Ammon's horn (tissue), 1 donor: ENCODE data around the gene ARHGEF7.

ENCODE experiments used
- DNase-seq: peaks from one replicate; pipeline ENCODE4 v3.0.0-alpha.2; 2016; ENCODE audit warnings: low spot score

Gene ARHGEF7

DNA sequence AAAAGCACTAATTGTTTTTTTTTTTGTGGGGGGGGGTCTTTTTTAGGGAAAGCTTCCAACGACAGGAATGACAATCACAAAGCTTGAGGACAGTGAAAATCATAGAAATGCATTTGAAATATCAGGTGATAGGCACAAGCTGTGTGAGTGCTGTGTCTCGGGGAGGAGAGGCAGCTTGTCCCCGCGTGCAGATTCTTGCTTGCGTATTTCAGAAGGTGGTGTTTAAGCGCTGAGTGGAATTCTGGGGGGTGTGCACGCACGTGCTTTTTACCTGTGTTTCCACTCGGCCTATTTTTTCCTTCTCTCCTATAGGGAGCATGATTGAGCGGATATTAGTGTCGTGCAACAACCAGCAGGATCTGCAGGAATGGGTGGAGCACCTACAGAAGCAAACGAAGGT lies 165.1 kb downstream of the ARHGEF7 start:
- DNase-seq, result no peak

DNA sequence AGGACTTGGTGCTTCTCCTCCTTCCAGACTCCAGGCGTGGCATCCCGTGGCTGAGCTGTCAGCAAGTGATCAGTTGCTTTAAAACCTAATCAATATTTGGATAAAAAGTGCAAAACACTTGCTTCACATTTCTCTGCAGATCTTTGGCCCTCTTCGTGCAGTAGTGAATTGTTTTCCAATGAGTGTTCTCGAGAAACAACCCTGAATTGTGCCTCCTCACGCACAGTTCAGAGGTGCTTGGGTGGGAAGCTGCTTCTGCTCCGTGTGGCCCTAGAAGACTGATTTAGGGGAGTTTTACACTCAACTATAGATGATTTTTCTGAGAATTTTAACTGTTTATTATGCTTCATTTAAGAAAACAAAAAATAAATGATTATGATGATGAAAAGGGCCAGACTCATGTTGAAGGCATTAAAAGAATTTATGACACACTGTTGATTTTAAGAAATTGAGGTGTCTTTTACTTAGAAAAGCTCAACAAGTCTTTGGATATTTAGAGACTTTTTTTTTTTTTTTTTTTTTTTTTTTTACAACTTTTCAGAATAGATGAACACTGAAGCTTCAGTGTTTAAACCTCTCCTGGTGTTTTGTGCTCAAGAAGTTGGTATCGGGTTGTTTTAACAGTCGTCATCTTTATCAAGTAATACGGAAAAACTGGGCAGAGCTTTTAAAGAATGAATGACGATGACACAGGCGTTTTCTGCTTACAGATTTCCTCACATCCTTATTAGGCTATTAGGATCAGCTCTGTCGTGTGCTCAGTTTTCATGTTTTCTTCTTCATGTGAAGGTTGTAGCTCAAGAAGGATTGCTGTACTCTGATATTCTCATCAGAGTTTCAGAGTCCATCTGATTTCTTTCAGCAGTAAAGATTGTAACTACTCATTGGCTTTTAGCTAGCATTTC lies 165.8 kb downstream of the ARHGEF7 start:
- DNase-seq, result no peak

DNA sequence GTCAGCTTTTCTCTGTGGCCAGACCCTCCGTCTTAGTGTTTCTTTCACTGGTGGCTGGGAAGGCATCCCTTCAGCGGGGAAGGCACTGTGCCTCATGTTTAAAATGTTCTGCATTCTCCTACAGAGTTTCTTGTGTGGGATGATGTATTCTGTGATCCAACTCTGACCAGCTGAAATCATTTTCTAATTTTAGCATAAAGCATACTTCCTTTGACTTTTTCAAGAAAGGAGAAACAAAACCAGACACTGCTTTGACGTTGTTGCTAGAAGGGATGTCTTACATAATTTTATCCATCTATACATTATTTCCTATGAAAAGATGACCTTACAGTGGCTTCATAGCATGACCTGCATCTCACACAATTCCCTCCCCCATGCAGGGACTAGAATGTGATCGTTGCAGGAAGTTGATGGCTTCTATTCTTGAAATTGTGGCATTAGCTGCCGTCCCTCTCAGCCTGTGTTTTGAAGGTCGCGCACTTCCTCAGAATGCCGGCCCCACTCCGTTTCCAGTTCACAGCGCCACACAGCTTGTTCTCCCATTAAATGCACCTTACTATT lies 166.7 kb downstream of the ARHGEF7 start:
- peak; percentile 54 for DNase-seq

DNA sequence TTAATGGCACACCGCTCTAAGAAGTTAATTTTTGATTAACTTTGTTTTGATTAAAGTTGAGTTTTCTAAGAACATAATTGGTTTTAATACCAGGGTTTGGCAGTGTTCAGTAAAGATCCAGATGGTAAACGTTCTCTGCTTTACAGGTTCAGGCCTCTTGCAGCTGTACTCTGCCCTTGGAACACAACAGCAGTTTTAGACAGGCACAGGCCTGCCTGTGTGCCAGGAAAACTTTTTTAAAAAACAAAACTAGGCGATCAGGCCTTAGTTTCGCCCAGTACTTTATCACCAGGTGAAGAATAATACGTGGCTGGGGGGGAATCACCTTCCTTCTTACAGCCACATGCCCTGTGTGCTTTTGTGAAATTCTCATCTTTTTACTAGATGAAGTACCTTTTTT lies 167.3 kb downstream of the ARHGEF7 start:
- DNase-seq, result no peak

DNA sequence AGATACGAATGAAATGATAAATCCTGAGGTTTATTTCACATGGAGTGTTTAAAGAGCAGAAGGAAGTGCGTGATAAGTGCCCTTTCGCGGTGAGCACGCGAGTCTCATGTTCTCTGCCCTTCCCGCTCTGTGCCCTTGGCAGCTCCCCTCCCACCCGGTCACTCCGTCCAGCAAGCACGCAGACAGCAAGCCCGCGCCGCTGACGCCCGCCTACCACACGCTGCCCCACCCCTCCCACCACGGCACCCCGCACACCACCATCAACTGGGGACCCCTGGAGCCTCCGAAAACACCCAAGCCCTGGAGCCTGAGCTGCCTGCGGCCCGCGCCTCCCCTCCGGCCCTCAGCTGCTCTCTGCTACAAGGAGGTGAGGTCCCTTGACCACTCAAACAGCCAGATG lies 167.9 kb downstream of the ARHGEF7 start:
- DNase-seq, result no peak

DNA sequence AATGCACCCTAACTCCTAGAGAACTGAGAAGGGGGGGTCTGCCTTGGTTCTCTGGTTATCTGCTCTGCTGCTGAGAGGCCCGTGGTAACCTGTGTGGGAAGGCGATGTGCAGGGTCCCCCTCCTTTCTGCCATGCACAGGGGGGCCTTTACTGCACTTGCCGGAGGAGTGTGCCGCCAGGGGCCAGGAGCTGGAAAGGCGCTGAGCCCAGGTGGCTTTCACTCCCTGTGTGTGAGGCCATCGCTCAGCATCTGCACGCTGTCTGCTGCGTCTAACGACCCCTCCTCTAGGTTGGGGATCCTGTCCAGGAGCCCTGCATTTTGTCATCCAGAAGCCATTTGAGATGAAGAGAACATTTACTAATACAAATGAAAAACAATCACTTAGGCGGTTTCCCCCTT lies 168.3 kb downstream of the ARHGEF7 start:
- no peak for DNase-seq

DNA sequence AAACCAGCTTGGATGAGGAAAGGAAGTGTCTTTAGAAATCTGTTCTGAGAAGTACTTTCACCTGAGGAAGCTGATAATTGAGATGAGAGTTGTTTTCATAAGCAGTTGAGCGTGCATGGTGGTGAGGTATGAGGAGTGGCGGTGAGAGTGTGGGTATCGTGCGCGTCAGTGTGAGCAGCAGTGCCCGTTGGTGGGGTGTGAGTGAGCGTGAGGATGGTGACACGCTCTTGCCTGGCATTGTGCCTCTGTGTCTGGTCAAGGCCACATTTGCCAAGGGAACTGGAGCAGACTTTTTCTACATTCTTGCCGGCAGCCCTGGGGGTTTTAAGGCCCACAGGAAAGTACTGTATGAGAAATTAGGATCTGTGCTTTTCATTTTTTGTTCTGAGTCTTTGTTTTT lies 168.9 kb downstream of the ARHGEF7 start:
- DNase-seq, result no peak

DNA sequence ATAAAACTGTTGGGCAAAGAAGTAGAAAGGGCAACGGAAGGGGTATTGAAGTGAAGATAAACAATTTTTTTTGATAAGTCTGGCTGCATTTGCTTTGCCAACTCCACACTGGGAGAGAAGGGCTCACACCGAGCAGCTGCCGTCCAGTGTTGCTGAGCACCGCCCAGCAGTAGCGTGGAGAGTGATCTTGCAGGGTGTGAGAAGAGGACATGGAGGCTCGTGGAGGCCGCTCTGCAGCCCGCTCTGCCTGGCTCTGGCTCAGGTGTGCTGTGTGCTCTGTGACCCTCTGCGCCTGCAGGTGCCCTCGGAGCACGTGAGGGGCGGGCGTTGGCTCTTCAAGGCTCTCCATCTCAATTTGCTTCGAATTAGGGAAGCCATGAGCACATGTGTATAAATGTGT lies 169.5 kb downstream of the ARHGEF7 start:
- no peak for DNase-seq

DNA sequence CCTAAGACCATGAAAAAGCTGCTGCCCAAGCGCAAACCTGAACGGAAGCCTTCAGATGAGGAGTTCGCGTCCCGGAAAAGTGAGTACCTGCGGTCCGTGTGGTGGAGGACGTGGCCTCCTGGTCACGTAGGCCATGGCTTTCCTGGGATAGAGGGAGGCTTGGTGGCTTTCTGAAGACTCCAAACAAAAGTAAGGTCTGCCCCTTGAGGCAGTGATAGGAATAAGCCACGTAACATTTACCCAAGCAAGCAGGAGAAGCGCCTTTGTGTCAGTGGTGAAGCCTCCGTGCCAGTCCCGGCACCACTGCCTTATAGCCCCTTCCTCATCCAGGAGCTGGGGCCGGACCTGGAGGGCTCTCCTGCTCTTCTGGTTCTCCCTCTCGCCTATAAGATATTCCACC lies 171.1 kb downstream of the ARHGEF7 start:
- DNase-seq, result no peak

DNA sequence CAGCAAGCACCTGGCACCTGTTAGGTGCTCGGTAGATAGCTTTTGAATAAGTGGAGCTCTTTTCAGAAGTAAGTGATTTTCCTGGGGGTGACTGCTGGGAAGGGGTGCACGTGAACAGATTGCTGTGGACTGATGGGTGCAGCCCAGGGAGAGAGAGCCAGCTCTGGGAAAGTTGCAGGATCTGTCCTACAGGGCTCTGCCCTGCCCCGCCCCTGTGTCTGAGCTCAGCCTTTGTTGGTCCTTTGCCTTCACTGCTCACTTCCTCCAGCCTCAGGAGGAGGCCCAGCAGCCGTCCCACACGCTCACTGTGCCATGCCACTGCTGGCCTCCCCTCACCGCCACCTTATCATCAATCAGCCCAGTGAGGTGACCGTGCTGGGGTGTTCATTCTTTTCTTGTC lies 171.6 kb downstream of the ARHGEF7 start:
- no peak for DNase-seq

DNA sequence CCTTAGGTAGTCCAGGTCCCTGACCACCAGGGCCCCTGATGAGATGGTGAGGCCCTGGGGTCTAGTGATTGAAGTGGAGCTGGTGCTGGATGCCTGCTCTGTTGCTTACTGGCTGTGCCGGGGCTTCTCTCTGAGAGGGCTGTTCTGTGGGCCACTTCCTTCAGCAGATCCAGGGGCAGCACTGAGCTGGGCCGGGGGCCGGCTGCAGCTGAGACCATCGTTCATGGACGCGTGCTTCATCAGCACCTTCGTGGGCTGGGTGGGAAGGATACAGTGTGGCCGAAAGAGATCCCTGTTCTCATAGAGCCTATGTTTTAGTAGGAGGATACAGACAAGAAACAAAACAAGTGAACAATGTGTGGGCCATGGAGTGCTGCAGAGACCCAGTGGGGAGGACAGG lies 172.1 kb downstream of the ARHGEF7 start:
- no peak for DNase-seq

DNA sequence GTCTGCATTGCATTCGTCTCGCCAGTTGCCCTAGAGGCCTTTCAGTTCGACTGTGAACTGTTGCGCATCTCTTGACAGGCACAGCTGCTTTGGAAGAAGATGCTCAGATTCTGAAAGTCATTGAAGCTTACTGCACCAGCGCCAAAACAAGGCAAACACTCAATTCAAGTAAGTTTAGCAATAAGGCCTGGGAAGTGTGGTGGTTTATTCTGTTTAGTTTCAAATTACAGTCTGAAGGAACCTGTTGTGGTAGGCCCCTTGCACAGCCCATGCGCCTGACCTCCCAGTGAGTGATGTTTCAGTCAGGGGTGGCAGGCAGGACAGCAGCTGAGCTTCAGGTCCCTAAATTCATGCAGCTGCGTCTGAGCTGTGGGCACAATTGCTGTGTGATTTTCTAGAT lies 173.2 kb downstream of the ARHGEF7 start:
- DNase-seq, result no peak

DNA sequence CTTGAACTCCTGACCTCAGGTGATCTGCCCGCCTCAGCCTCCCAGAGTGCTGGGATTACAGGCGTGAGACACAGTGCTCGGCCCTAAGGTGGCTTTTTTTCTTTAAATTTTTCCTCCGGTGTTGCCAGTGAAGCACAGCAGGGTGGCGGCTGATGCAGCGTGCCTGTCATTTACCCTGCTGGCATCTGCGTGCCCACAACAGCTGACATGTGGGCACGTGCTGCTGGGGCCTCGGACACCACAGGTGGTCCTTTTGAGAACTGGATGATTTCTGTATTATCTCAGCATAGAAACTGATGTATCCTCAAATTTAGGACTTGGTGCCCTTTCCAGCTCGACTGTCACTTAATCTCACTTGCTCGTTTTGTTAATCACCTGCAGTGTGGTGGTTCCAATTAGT lies 174.1 kb downstream of the ARHGEF7 start:
- no peak for DNase-seq

DNA sequence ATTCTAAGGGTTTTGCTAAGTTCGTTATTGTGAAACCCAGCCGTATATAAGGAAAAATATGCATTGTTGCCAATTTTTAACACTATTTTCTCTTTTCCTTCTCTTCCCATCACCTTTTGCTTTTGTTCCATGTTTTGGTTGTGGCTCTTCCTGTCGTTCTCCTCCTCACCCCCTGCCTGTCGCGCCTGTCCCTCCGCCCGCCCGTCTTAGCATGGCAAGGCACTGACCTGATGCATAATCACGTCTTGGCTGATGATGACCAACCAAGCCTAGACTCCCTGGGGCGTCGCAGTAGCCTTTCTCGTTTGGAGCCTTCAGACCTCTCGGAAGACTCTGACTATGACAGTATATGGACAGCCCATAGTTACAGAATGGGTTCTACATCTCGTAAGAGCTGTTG lies 176.8 kb downstream of the ARHGEF7 start:
- DNase-seq, result no peak

DNA sequence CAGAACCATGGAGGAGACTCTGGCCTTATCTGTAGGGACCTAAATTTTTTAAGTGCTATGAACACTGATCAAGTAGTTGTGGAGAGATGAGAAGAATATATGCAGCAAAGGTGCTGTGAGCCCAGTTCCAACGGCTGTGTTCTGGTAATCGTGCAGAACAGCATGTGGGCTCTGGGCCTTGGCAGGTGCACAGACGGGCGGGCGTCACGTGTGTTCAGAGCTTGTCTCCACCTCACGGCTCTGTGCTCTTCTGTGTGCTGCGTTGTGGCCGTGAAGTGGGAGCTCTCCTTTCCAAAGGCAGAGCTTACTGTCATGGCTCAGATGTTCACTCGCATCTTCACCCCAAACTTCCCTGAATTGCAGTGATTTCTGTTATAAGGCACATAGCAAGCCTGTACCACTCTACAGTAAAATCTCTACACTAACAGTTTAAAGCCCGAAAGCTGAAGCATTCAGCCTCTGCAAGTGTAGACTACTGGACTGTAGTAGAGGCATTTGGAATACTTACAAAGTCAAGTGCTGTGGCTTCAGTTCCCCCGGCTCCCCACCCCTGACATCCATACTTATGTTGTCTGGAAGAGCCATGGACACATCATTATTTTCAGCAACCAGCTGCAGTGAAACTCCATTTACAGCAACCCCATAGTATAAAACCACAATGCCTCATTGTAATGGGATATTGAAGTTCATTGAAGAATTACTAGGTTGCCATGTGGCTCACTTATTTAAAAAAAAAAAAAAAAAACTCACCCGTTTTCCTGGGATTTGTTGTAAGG lies 177.8 kb downstream of the ARHGEF7 start:
- no peak for DNase-seq

DNA sequence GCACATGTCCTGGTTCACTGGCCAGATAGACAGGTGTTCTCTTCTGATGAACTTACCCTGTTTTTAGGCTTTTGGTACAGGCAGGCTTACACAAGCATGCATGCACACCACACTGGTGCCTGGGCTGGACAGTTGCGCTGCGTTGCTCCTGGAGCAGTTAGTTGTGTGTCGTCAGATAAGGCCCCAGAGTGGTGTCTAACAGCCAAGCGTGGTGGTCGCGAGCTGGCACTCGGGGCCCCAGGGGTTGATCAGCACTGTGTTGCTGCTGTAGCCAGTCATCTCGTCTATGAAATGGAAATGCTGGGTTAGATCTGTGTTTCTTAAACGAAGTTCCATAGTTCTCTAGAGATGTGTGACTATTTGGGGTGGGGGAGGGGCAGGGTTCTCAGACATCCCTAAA lies 180.8 kb downstream of the ARHGEF7 start:
- DNase-seq, result no peak

DNA sequence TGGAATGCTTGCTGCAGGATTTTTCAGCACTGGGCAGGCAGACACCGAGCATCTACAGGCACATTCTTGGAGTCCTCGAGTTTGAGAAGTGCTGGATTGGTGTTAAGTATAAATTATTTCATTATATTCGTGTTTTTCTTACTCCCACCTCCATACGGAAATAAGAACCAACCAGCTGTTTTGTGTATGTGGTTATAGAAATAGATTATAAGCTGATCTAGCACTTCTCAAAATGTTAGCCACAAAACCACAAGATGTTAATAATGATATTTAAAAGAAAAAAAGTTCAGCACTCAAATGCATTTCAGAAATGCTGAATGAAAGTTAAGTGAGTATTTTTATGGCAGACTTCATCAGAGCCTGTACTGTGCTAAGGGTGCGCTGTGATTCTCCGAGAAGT lies 181.3 kb downstream of the ARHGEF7 start:
- no peak for DNase-seq

DNA sequence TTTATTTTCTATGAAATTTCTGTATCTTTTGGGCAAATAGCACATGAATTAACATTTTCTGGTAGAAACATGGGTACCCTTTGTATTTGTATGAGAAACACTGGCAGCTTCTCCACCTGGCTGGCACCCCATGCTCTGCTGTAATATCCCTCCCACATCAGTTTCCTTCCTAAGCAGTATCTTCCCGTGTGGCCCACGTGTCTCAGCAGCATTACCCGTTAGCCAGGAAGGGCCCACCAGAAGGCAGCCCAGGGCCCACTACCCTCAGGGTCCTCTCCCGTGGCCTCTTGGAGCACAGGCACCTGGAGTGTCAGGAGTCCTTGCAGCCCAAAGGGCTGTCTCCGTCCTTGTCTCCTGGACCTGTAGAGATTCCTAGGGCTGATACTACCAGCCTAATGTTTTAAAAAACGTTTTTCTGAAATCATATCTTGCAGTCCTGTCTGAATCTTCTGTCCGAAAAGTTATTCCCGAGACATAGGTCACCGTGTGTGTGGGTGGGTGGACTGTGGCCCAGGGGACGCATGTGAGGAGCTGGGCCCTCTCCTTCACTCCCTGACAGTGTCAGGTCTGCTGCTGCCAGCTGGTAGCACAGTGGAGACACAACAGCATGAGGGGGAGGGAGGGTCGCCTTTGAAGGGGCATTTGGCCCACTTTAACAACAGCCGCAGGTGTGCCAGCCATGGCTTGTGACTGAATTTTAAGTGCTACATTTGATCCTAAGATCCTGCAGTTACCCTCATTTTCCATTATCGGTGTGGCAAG lies 183.3 kb downstream of the ARHGEF7 start:
- no peak for DNase-seq

DNA sequence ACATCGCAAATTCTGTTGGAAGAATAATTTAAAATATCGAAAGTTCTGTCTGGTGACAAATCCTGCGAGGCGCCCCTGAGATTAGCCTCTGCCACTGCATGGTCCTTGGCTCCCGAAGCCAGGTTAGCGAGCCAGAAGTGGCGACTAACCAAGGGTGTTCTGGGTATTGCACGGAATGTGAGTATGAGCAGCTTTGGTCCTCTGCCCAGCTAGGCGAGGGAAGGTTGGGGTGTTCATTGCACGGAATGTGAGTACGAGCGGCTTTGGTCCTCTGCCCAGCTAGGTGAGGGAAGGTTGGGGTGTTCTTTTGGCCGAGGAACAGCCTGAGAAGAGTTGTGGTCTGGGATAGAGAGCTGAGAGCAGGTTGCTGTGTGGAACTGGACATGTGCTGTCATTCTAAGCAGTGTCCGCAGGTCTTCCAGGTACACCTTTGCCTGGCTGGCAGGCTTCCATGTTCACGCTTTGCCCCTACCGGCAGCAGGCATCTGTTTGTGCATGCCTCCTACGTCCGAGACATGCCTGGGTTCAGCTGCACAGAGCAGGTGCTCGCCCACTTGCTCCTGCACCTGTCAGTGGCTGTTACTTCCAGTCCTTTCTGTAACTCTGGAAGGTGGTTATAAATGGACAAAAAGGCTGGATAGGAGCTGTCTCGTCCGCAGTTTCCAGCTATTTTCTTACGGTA lies 187.1 kb downstream of the ARHGEF7 start:
- DNase-seq, result no peak

DNA sequence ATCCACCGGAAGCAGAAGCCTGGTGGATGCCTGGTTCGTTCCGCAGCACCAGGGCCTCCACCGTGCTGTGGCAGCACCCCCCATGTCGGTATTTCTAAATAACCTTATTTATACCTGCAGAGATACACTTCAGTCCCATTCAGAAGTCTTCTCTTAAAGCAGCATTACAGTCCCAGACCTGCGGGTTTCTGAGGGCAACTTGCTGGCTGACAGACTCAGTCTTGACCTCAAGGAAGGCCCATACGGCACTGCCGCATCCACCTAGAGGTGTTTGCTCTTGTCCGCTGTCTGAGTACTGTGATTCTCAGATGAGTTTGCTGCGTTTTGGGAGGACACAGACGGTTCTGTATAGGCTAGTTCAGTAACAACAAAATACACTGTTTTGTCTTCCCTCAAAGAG lies 188.4 kb downstream of the ARHGEF7 start:
- DNase-seq, result no peak

DNA sequence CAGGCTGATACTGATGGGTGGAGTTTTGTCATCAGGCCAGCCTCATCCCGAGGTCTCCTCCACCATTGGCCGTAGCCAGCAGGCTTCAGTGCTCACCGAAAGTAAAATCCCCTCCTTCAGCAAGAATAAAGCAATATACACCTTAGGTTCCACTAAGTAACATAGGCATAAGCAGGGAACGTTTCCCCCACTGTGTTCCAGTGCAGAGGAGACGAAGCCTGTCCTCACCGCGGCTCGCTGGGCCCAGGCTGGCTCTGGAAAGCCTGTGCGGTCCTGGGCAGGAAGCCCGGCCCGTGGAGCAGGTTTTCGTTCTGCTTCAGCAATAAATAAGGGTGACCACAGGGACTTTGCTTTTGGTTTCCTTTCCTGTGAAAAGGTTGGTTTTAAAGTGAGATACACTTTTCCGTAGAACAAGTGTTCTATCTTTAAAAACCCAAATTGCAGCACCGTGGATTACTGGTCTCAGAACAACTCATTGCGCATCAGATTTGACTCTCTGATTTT lies 189.0 kb downstream of the ARHGEF7 start:
- no peak for DNase-seq
